HG02610 (cell line): ENCODE data around the gene ADCY10.
"Not testable (repeated sequence)": the region's sequence is repeated elsewhere in the genome, so short reads cannot be mapped to it uniquely, and the experiment has no call there.

ENCODE experiments used
- ATAC-seq: cut with Tn5 transposase; IDR thresholded peaks from one replicate; pipeline ENCODE4 v1.9.1; 2021; ENCODE audit warnings: mild to moderate bottlenecking, moderate library complexity; ENCODE audit not compliant: unreplicated experiment

Gene ADCY10

GRCh38 chr1:167862432-167863076 lies 51.4 kb downstream of the ADCY10 start:
- no peak for ATAC-seq

GRCh38 chr1:167861664-167862381 lies 52.1 kb downstream of the ADCY10 start:
- ATAC-seq: no peak

GRCh38 chr1:167860231-167860923 lies 53.6 kb downstream of the ADCY10 start:
- no peak for ATAC-seq

- no peak for ATAC-seq
Observed at GRCh38 chr1:167856711-167857418, 57.1 kb downstream of the ADCY10 start.

GRCh38 chr1:167854184-167854583 lies 59.8 kb downstream of the ADCY10 start:
- ATAC-seq: no peak

GRCh38 chr1:167849666-167850065 lies 64.3 kb downstream of the ADCY10 start:
- ATAC-seq: no peak

GRCh38 chr1:167842872-167843271 lies 71.1 kb downstream of the ADCY10 start:
- no peak for ATAC-seq

GRCh38 chr1:167841530-167841929 lies 72.4 kb downstream of the ADCY10 start:
- ATAC-seq: no peak

GRCh38 chr1:167839009-167839408 lies 74.9 kb downstream of the ADCY10 start:
- no peak for ATAC-seq

- ATAC-seq: no peak
Observed at GRCh38 chr1:167837326-167837725, 76.6 kb downstream of the ADCY10 start.

- ATAC-seq: no peak
Observed at GRCh38 chr1:167836197-167836596, 77.7 kb downstream of the ADCY10 start.

- no peak for ATAC-seq
Observed at GRCh38 chr1:167833904-167834303, 80.0 kb downstream of the ADCY10 start.

GRCh38 chr1:167832693-167833092 lies 81.2 kb downstream of the ADCY10 start:
- ATAC-seq: no peak

- not testable (repeated sequence) for ATAC-seq
Observed at GRCh38 chr1:167830668-167831067, 83.3 kb downstream of the ADCY10 start.

- ATAC-seq: no peak
Observed at GRCh38 chr1:167829868-167830267, 84.1 kb downstream of the ADCY10 start.

GRCh38 chr1:167826127-167826526 lies 87.8 kb downstream of the ADCY10 start:
- ATAC-seq: no peak

- ATAC-seq: no peak
Observed at GRCh38 chr1:167825419-167826079, 88.4 kb downstream of the ADCY10 start.

- no peak for ATAC-seq
Observed at GRCh38 chr1:167824163-167824794, 89.7 kb downstream of the ADCY10 start.

GRCh38 chr1:167821969-167822685 lies 91.8 kb downstream of the ADCY10 start:
- no peak for ATAC-seq

GRCh38 chr1:167821356-167821685 lies 92.6 kb downstream of the ADCY10 start:
- ATAC-seq: no peak
